Body of pancreas (tissue), 4 donors: ENCODE measurements around the gene LRCH4.

ENCODE experiments used
- CTCF ChIP-seq, 7 experiments: fragments of 450-650 bp in 4 of 7; fragments of 200-600 bp in 3 of 7; sonication (generic) in 3 of 7; IDR thresholded peaks; one replicate each; pipeline ENCODE4 v1.5.1; 2016 to 2019; ENCODE audit warnings: antibody characterized with exemption in 7 of 7
- POLR2A ChIP-seq, 3 donors: fragments of 450-650 bp; IDR thresholded peaks; one replicate each; pipeline ENCODE4 v1.6.1; 2016; ENCODE audit warnings: antibody characterized with exemption in 3 of 3, mild to moderate bottlenecking in 2 of 3

GRCh38 chr7:100614308-100614861 lies 28.5 kb upstream of the LRCH4 start:
- TF ChIP-seq CTCF (IDR thresholded peaks at IDR 0.05) (no peak), POLR2A (IDR thresholded peaks at IDR 0.05) (no peak)
